ENCODE data around the gene CDK1. TPM values are rescaled to one million over a fixed set of nuclear protein-coding genes. Genes with fewer than 3 reads are reported as not detected.

The CDK1 gene
- polyA plus RNA-seq: 1 to 10 TPM in 2 of 3 donors, under 1 TPM in 1; 0.38 to 2.0 (median 1.7) TPM

GRCh38 chr10:60778214-60778970 lies at the start of gene CDK1:
Gene CDK1, plus strand, starts transcription at chr10:60778478. Its CDS starts 1,688 bp downstream, at chr10:60780166.
- no peak within 1 kb of the TSS for H3K27ac ChIP-seq (ENCODE audit: low read depth, low read length)
- 0 to 1% (median 0%) methylated on average over 57 to 58 of the region's 58 CpGs for WGBS, 3 donors

GRCh38 chr10:60729106-60729505 lies 49.2 kb upstream of the CDK1 start:
- no peak overlapping the region for H3K27ac ChIP-seq (ENCODE audit: low read depth, low read length)

GRCh38 chr10:60731134-60731885 lies 47.0 kb upstream of the CDK1 start:
- WGBS, 3 donors: 14 to 58% (median 54%) methylated on average over 3 of the region's 3 CpGs
- H3K27ac ChIP-seq (ENCODE audit: low read depth, low read length): no peak overlapping the region

GRCh38 chr10:60732198-60732806 lies 46.0 kb upstream of the CDK1 start:
- WGBS, 3 donors: 15 to 39% (median 33%) methylated on average over 20 of the region's 20 CpGs

GRCh38 chr10:60732807-60733516 lies 45.3 kb upstream of the CDK1 start:
- no peak overlapping the region for H3K27ac ChIP-seq (ENCODE audit: low read depth, low read length)
- WGBS, 3 donors: 0 to 2% (median 1%) methylated on average over 46 to 60 of the region's 60 CpGs

More at GRCh38 chr10:60732198-60732806, 46.0 kb upstream of the CDK1 start:
- no peak overlapping the region for H3K27ac ChIP-seq (ENCODE audit: low read depth, low read length)

GRCh38 chr10:60733517-60733822 lies 44.8 kb upstream of the CDK1 start:
- no peak overlapping the region for H3K27ac ChIP-seq (ENCODE audit: low read depth, low read length)
- 1 to 2% (median 2%) methylated on average over 17 of the region's 17 CpGs for WGBS, 3 donors

GRCh38 chr10:60733826-60734225 lies 44.5 kb upstream of the CDK1 start:
- 68 to 80% (median 73%) methylated on average over 11 of the region's 11 CpGs for WGBS, 3 donors
- no peak overlapping the region for H3K27ac ChIP-seq (ENCODE audit: low read depth, low read length)

GRCh38 chr10:60734226-60734625 lies 44.1 kb upstream of the CDK1 start:
- WGBS, 3 donors: 81 to 98% (median 96%) methylated on average over 3 of the region's 3 CpGs
- H3K27ac ChIP-seq (ENCODE audit: low read depth, low read length): no peak overlapping the region

- 86 to 95% (median 86%) methylated on average over 2 of the region's 2 CpGs for WGBS, 3 donors
- no peak overlapping the region for H3K27ac ChIP-seq (ENCODE audit: low read depth, low read length)
These were observed 43.0 kb upstream of the CDK1 start for GRCh38 chr10:60735244-60735643.

- H3K27ac ChIP-seq (ENCODE audit: low read depth, low read length): no peak overlapping the region
- WGBS, 3 donors: 60 to 79% (median 68%) methylated on average over 5 of the region's 5 CpGs
These were observed 41.0 kb upstream of the CDK1 start for GRCh38 chr10:60737242-60737641.

GRCh38 chr10:60739558-60739957 lies 38.7 kb upstream of the CDK1 start:
- no peak overlapping the region for H3K27ac ChIP-seq (ENCODE audit: low read depth, low read length)

GRCh38 chr10:60742512-60742911 lies 35.8 kb upstream of the CDK1 start:
- H3K27ac ChIP-seq (ENCODE audit: low read depth, low read length): no peak overlapping the region
- WGBS, 3 donors: 92 to 98% (median 95%) methylated on average over 3 of the region's 3 CpGs

GRCh38 chr10:60747817-60748469 lies 30.3 kb upstream of the CDK1 start:
- WGBS, 3 donors: 58 to 73% (median 70%) methylated on average over 2 of the region's 2 CpGs
- H3K27ac ChIP-seq (ENCODE audit: low read depth, low read length): no peak overlapping the region

- WGBS, 3 donors: 95 to 96% (median 96%) methylated on average over 1 of the region's 1 CpG
- no peak overlapping the region for H3K27ac ChIP-seq (ENCODE audit: low read depth, low read length)
These were observed 25.1 kb upstream of the CDK1 start for GRCh38 chr10:60753152-60753551.

GRCh38 chr10:60753817-60754216 lies 24.5 kb upstream of the CDK1 start:
- WGBS, 3 donors: 71 to 92% (median 89%) methylated on average over 5 of the region's 5 CpGs
- no peak overlapping the region for H3K27ac ChIP-seq (ENCODE audit: low read depth, low read length)

GRCh38 chr10:60757420-60757895 lies 20.8 kb upstream of the CDK1 start:
- WGBS, 3 donors: 29 to 52% (median 47%) methylated on average over 3 of the region's 3 CpGs
- no peak overlapping the region for H3K27ac ChIP-seq (ENCODE audit: low read depth, low read length)

- no peak overlapping the region for H3K27ac ChIP-seq (ENCODE audit: low read depth, low read length)
- WGBS, 3 donors: 78 to 90% (median 85%) methylated on average over 6 of the region's 6 CpGs
These were observed 19.1 kb upstream of the CDK1 start for GRCh38 chr10:60759181-60759580.

GRCh38 chr10:60760711-60761210 lies 17.5 kb upstream of the CDK1 start:
- no peak overlapping the region for H3K27ac ChIP-seq (ENCODE audit: low read depth, low read length)

Measured in adipose tissue (tissue), 3 donors.